ENCODE data around the gene FOXL1. TPM values are rescaled to one million over a fixed set of nuclear protein-coding genes. Genes with fewer than 3 reads are reported as not detected.

The FOXL1 gene
- total RNA-seq, 1 donor from 2014 or later: 1.1 TPM

DNA sequence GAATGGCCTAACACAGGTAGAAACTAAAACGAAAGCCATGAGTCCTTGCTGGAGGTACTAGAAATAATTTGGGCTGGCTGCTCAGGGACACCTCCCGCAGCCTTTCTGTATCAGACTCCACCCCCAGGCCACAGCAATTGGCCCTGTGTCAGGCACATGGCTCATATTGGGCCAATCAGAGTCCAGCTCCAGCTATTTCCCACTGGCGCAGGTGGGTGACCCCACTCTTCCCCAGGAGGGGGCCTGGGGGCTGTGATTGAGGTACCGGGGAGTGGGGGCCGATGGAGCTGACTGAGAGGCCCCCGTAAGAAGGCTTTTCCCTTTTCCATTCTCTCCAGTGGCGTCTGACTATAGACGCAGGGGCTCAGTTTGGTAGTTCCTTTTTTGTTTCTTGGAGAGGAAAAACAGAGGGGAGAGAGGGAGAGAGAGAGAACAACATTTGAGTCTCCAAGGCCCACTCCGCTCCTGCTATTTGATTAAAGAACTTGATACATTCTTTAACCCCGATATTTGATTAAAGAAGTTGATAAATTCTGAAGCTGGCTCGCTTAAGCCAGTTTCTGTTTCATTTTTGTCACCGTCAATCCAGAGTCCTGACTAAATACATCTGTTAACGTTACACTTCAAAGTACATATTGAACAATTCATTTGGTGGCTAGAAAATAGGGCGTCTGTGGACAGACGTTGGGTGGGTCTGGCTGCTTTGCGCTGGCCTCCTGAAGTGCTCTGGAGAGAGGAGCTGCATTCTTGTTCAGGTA is 26.3 kb downstream of the FOXL1 start:
- H3K36me3 ChIP-seq (ENCODE audit: control insufficient read depth, insufficient read depth, low read length): no peaks in the 10 kb centered on the region
- TF ChIP-seq, protein P1, sequence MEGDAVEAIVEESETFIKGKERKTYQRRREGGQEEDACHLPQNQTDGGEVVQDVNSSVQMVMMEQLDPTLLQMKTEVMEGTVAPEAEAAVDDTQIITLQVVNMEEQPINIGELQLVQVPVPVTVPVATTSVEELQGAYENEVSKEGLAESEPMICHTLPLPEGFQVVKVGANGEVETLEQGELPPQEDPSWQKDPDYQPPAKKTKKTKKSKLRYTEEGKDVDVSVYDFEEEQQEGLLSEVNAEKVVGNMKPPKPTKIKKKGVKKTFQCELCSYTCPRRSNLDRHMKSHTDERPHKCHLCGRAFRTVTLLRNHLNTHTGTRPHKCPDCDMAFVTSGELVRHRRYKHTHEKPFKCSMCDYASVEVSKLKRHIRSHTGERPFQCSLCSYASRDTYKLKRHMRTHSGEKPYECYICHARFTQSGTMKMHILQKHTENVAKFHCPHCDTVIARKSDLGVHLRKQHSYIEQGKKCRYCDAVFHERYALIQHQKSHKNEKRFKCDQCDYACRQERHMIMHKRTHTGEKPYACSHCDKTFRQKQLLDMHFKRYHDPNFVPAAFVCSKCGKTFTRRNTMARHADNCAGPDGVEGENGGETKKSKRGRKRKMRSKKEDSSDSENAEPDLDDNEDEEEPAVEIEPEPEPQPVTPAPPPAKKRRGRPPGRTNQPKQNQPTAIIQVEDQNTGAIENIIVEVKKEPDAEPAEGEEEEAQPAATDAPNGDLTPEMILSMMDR (IDR thresholded peaks at IDR 0.05; ENCODE audit: insufficient read depth, low read length, severe bottlenecking): no peak
- DNase-seq (ENCODE audit: low read depth) (no peak), FAIRE-seq (no peak)
- peak overlapping the region; percentile 30 for H3K4me3 ChIP-seq (ENCODE audit: low read depth, low read length)
- H3K27me3 ChIP-seq (ENCODE audit: control insufficient read depth, insufficient read depth, low read length): no peaks in the 10 kb centered on the region

DNA sequence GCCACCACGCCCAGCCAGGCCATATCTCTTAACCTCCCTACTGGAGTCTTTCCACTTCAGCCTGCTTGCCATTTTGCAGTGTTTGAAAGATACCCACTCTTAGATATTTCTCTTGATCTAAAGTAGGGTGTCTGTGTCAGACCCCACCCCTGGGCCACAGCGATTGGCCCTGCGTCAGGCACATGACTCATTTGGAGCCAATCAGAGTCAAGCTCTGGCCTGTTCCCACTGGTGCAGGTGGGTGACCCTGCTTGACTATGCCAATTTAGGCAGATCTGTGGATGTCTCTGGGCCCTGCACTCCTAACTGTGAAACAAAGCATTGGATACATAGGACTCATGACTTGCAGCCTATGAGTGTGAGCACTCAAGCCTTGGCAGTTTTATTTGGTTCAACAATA is 27.6 kb downstream of the FOXL1 start:
- H3K27me3 ChIP-seq (ENCODE audit: control insufficient read depth, insufficient read depth, low read length): no peaks in the 10 kb centered on the region
- no peak overlapping the region for H3K4me3 ChIP-seq (ENCODE audit: low read depth, low read length)
- FAIRE-seq: no peak
- no peaks in the 10 kb centered on the region for H3K36me3 ChIP-seq (ENCODE audit: control insufficient read depth, insufficient read depth, low read length)
- no peak for DNase-seq (ENCODE audit: low read depth)
- TF ChIP-seq, protein P1 (IDR thresholded peaks at IDR 0.05; ENCODE audit: insufficient read depth, low read length, severe bottlenecking): no peak

DNA sequence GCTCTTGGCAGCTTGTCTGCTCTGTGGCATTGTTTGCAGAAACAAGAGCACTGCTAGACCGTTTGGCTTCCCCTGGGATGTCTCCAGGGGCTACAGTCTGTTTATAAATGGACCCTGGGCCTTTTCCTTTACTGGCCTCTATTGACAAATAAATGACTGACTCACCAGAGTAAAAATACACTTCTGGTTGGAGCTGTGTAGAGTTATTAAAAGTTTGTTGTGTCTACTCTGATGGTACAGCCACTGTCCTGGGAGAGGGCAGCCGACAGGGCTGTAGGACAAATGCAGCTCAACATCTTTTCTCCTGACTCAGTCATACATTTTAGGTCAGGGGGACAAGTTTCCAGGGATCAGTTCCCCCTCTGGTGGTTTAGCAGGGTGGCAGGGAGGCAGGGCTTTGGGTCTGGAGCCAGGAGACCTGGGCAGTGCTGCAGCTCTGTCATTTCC is 30.0 kb downstream of the FOXL1 start:
- no peak for FAIRE-seq
- Histone ChIP-seq H3K27me3 (ENCODE audit: control insufficient read depth, insufficient read depth, low read length) (no peaks in the 10 kb centered on the region), H3K4me3 (ENCODE audit: low read depth, low read length) (no peak overlapping the region), H3K36me3 (ENCODE audit: control insufficient read depth, insufficient read depth, low read length) (no peaks in the 10 kb centered on the region)
- DNase-seq (ENCODE audit: low read depth): no peak
- TF ChIP-seq, protein P1 (IDR thresholded peaks at IDR 0.05; ENCODE audit: insufficient read depth, low read length, severe bottlenecking): no peak

DNA sequence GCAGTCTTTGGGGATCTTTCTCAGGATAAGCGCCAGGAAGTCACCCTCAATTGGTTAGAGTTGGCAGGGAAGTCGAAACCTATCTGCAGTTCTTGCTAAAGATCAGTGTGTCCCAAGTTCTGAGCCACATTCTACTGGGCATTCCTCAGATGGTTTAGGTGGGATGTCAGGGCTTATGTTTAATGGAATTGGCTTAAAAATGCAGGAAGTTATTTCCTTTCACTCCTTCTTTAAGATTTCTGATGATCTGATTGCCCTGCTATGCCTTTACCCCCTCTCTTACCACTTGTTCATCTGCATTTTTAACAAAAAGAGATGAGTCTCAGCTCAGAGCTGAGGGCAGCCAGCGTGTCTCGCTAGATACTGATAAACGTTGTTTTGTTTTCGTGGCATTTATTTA is 30.8 kb downstream of the FOXL1 start:
- TF ChIP-seq, protein P1 (IDR thresholded peaks at IDR 0.05; ENCODE audit: insufficient read depth, low read length, severe bottlenecking): no peak
- H3K36me3 ChIP-seq (ENCODE audit: control insufficient read depth, insufficient read depth, low read length): no peaks in the 10 kb centered on the region
- H3K4me3 ChIP-seq (ENCODE audit: low read depth, low read length): no peak overlapping the region
- FAIRE-seq (peak; percentile 62), DNase-seq (ENCODE audit: low read depth) (no peak)
- H3K27me3 ChIP-seq (ENCODE audit: control insufficient read depth, insufficient read depth, low read length): no peaks in the 10 kb centered on the region

DNA sequence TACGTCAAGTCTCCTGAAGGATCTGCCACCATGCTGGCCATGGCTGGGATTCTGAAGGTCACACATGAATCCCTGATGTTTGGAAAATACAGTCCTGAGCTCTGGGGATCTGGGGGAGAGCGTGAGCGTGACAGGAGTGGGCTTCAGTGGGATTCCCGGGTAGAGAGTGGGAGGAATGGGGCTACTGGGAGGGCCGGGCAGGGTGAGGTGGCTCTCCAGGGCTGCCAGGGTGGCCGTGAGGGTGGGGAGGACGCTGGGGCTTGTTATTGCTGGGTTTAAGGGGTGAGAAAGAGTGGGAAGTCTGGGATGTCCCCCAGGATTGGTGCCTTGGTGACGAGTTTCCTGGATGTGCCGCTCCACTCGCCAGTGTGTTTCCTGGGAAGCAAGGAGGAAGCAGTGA is 31.3 kb downstream of the FOXL1 start:
- no peak for FAIRE-seq
- H3K36me3 ChIP-seq (ENCODE audit: control insufficient read depth, insufficient read depth, low read length): no peaks in the 10 kb centered on the region
- H3K4me3 ChIP-seq (ENCODE audit: low read depth, low read length): no peak overlapping the region
- TF ChIP-seq, protein P1 (IDR thresholded peaks at IDR 0.05; ENCODE audit: insufficient read depth, low read length, severe bottlenecking): no peak
- no peaks in the 10 kb centered on the region for H3K27me3 ChIP-seq (ENCODE audit: control insufficient read depth, insufficient read depth, low read length)
- no peak for DNase-seq (ENCODE audit: low read depth)
